Erythroblast (primary cell): ENCODE measurements around the gene SLC17A8.
A peak's percentile ranks its signal among the peaks of the same experiment; 100 is the strongest.
"Not testable (repeated sequence)": the region's sequence is repeated elsewhere in the genome, so short reads cannot be mapped to it uniquely, and the experiment has no call there.

Source experiments
- DNase-seq, 2 experiments: peaks; one replicate each; lab custom pipeline; 2025; lab: John Stamatoyannopoulos, UW
- GATA1 ChIP-seq: IDR thresholded peaks from 2 replicates; pipeline ENCODE4 v1.6.1; 2011; ENCODE audit warnings: low read depth, mild to moderate bottlenecking, control low read depth, low read length, moderate library complexity
- POLR2A ChIP-seq: IDR thresholded peaks from 2 replicates; pipeline ENCODE4 v1.6.1; 2011; ENCODE audit warnings: mild to moderate bottlenecking, low read length

The SLC17A8 gene

GRCh38 chr12:100426145-100426544 lies 69.3 kb downstream of the SLC17A8 start:
- DNase-seq = no peak
- TF ChIP-seq GATA1 (no peak), POLR2A (no peak)

- no peak for DNase-seq
Measured at GRCh38 chr12:100427078-100427477, 70.2 kb downstream of the SLC17A8 start.

GRCh38 chr12:100430251-100430650 lies 73.4 kb downstream of the SLC17A8 start:
- not testable (repeated sequence) for DNase-seq

More at GRCh38 chr12:100427078-100427477, 70.2 kb downstream of the SLC17A8 start:
- TF ChIP-seq GATA1 (no peak), POLR2A (no peak)

- DNase-seq = no peak
- no peak for TF ChIP-seq GATA1
- no peak for TF ChIP-seq POLR2A
Measured at GRCh38 chr12:100433701-100434100, 76.8 kb downstream of the SLC17A8 start.

- no peak for TF ChIP-seq POLR2A
- TF ChIP-seq GATA1 = no peak
- DNase-seq = no peak
Measured at GRCh38 chr12:100434177-100434576, 77.3 kb downstream of the SLC17A8 start.

- TF ChIP-seq POLR2A (no peak), GATA1 (no peak)
- DNase-seq = no peak
Measured at GRCh38 chr12:100435957-100436356, 79.1 kb downstream of the SLC17A8 start.

- TF ChIP-seq GATA1 (no peak), POLR2A (no peak)
- DNase-seq = peak; percentile 55 to 83
Measured at GRCh38 chr12:100437038-100437841, 80.4 kb downstream of the SLC17A8 start.

GRCh38 chr12:100439797-100440196 lies 82.9 kb downstream of the SLC17A8 start:
- no peak for TF ChIP-seq GATA1
- no peak for TF ChIP-seq POLR2A
- no peak for DNase-seq

GRCh38 chr12:100442403-100442802 lies 85.5 kb downstream of the SLC17A8 start:
- TF ChIP-seq POLR2A (no peak), GATA1 (no peak)
- no peak for DNase-seq

- DNase-seq = no peak
- TF ChIP-seq POLR2A (no peak), GATA1 (no peak)
Measured at GRCh38 chr12:100443434-100443833, 86.6 kb downstream of the SLC17A8 start.

GRCh38 chr12:100445081-100445481 lies 88.2 kb downstream of the SLC17A8 start:
- no peak for DNase-seq
- TF ChIP-seq GATA1 (no peak), POLR2A (no peak)

GRCh38 chr12:100447381-100447780 lies 90.5 kb downstream of the SLC17A8 start:
- DNase-seq = no peak
- TF ChIP-seq POLR2A (no peak), GATA1 (no peak)

GRCh38 chr12:100448656-100449055 lies 91.8 kb downstream of the SLC17A8 start:
- no peak for TF ChIP-seq GATA1
- no peak for TF ChIP-seq POLR2A
- DNase-seq = no peak

- no peak for TF ChIP-seq GATA1
- no peak for TF ChIP-seq POLR2A
- DNase-seq = no peak
Measured at GRCh38 chr12:100450735-100451134, 93.9 kb downstream of the SLC17A8 start.

GRCh38 chr12:100453951-100454350 lies 97.1 kb downstream of the SLC17A8 start:
- no peak for DNase-seq
- TF ChIP-seq POLR2A (no peak), GATA1 (no peak)
